Kidney epithelial cell (primary cell): ENCODE measurements around the gene ATP6V0D1. TPM values are rescaled to one million over a fixed set of nuclear protein-coding genes. Genes with fewer than 3 reads are reported as not detected.

ENCODE experiments used
- DNase-seq: peaks from one replicate; pipeline ENCODE4 v3.0.0-alpha.2; 2010; ENCODE audit warnings: low read depth
- H3K27me3 ChIP-seq: 2 replicates; pipeline ENCODE4 v1.6.0; 2011; ENCODE audit warnings: low read length; ENCODE audit not compliant: control insufficient read depth, insufficient read depth
- H3K36me3 ChIP-seq: 2 replicates; pipeline ENCODE4 v1.5.1; 2011; ENCODE audit warnings: low read length; ENCODE audit not compliant: control insufficient read depth, insufficient read depth
- H3K4me3 ChIP-seq: 2 replicates; pipeline ENCODE4 v1.5.1; 2011; ENCODE audit warnings: low read depth, mild to moderate bottlenecking, control low read depth, low read length
- total RNA-seq: library from RNA; depleted of rRNA; stranded (reverse); fragments of >200 nt; gene quantifications from 2 replicates; pipeline ENCODE4 v1.2.3, GENCODE V29; 2015
- TF ChIP-seq, protein P1 (sequence below): IDR thresholded peaks from 2 replicates; pipeline ENCODE4 v1.5.1; 2011; ENCODE audit warnings: mild to moderate bottlenecking, moderate library complexity, low read length, control low read depth, inconsistent platforms; ENCODE audit not compliant: insufficient read depth, poor library complexity, severe bottlenecking

Gene ATP6V0D1
- total RNA-seq, 1 donor from 2014 or later: 157 TPM

DNA sequence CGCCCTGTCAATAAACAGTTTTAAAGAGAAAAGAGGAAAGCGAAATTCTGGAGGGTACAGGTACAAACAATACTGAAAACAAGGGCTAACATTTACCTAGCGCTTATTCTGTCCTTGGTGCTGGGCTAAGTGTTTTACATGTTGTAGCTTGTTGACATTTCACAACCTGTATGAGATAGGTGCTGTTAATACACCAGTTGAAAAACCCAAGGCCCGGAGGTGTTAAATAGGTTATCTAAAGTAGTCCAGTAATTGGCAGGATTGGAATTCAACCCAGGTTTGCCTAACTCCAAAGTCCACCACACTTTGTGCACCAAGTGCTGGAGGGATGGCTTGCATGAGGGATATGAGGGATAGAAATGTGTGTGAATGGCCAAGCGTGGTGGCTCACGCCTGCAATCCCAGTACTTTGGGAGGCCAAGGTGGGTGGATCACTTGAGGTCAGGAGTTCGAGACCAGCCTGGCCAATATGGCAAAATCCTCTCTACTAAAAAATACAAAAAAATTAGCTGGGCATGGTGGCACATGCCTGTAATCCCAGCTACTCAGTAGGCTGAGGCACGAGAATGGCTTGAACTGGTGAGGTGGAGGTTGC is 2.9 kb downstream of the ATP6V0D1 start:
- H3K4me3 ChIP-seq: no peak overlapping the region
- no peaks in the 10 kb centered on the region for H3K36me3 ChIP-seq
- no peak for DNase-seq
- H3K27me3 ChIP-seq: no peaks in the 10 kb centered on the region
- TF ChIP-seq, protein P1, sequence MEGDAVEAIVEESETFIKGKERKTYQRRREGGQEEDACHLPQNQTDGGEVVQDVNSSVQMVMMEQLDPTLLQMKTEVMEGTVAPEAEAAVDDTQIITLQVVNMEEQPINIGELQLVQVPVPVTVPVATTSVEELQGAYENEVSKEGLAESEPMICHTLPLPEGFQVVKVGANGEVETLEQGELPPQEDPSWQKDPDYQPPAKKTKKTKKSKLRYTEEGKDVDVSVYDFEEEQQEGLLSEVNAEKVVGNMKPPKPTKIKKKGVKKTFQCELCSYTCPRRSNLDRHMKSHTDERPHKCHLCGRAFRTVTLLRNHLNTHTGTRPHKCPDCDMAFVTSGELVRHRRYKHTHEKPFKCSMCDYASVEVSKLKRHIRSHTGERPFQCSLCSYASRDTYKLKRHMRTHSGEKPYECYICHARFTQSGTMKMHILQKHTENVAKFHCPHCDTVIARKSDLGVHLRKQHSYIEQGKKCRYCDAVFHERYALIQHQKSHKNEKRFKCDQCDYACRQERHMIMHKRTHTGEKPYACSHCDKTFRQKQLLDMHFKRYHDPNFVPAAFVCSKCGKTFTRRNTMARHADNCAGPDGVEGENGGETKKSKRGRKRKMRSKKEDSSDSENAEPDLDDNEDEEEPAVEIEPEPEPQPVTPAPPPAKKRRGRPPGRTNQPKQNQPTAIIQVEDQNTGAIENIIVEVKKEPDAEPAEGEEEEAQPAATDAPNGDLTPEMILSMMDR: no peak

DNA sequence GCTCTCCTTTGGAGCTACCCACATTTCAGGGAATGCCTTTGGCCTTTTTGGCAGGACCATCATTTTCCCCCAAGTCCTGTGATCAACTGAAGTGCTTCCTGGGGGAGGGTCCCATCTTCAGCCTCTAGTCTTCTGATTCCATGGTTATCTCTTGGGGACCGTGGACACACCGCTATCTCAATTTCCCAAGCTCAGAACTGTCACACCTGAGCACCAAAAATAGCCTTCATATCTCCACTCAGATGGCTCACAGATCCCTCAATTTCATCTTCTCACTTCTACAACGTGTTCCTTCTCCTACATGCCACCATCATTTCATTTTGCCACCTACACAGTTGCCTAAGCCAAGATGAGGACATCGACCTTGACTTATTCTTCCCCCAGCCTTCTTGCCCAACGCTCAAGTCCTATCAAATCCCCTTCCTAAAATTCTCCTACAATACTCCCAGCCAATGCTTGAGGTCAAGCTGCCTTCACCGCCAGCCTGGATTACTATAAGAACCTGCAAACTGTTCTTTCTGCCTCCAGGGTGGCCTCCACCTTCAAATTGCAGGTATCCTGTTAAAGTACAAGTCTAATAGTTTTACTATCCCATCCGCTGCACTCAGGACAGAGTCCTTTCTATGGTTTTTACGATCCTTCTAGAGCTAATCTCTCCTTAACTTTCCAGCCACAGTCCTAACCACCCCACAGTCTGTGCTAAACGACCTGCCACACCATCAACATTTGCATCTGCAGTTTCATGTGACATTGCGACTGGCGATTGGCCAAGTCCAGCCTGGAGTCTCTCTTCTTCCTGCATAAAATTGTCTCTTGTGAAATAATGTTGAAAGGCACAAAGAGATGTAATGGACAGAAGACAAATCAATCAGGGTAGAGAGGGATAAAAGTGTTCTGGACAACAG is 6.2 kb downstream of the ATP6V0D1 start:
- no peak for DNase-seq
- TF ChIP-seq, protein P1: no peak
- no peaks in the 10 kb centered on the region for H3K27me3 ChIP-seq
- H3K36me3 ChIP-seq: no peaks in the 10 kb centered on the region
- no peak overlapping the region for H3K4me3 ChIP-seq

DNA sequence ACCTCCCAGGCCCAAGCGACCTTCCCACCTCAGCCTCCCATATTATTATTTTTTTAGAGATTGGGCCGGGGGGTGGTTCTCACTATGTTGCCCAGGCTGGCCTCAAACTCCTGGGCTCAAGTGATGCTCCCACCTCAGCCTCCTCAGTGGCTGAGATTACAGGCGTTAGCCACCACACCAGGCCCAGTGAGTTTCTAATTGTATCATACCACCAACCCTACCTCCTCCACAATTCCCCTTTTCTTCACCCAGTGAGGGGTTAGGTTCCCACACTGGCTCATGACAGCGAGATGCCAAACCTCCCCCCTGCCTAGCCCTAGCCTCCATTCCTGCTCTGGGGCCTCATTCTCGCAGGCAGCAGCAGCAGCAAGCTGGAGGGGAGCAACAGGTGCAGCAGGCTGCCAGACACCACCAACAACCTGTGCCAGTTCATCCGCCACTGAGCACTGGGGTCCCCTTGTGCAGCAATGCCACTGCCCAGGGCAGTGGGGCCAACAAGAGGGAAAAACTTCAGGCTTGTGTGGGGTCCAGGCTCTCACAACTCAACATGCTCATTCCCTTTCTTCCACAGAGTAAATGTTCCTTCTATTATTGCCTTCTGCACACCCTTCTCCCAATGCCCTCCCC is 9.1 kb downstream of the ATP6V0D1 start:
- H3K36me3 ChIP-seq: no peaks in the 10 kb centered on the region

DNA sequence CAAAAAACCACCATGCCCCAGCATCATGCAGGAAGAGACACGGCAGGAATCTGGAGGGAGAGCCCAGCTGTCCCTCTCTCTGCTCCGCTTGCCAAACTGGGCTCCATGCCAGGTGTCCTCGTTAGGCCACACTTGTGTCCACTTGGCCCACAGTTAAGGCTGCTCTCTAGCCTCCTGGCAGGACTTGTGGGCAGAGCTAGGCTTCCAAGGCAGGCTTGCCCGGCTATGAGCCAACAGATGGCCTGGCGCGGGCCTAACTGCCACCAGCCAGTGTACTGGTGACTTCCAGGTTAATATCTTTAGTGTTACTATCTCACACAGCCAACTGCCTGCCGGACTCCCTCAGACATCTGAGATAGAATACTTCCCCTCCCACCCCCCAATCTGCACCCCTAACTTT is 10.6 kb downstream of the ATP6V0D1 start:
- DNase-seq: no peak
- Histone ChIP-seq H3K4me3 (no peak overlapping the region), H3K27me3 (no peaks in the 10 kb centered on the region), H3K36me3 (no peaks in the 10 kb centered on the region)
- TF ChIP-seq, protein P1: no peak

More for the DNA sequence above, 9.1 kb downstream of the ATP6V0D1 start:
- DNase-seq: no peak
- no peak overlapping the region for H3K4me3 ChIP-seq
- TF ChIP-seq, protein P1: no peak
- no peaks in the 10 kb centered on the region for H3K27me3 ChIP-seq

DNA sequence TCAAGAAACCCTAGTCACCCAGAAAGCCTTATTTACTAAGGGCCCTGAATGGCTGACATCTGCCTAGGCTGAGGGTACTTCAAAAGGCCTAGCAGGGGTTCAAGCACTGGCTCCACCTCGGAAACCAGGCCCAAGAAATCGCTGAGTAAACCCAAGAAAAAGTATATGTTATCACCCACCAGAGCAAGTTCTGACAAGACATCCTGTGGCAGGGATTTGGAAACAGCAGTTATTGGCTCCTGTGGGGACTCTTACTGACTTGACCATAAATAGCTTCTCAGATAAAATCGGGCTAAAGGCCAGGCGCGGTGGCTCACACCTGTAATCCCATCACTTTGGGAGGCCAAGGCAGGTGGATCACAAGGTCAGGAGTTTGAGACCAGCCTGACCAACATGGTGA is 12.2 kb downstream of the ATP6V0D1 start:
- DNase-seq: no peak
- Histone ChIP-seq H3K4me3 (no peak overlapping the region), H3K27me3 (no peaks in the 10 kb centered on the region), H3K36me3 (no peaks in the 10 kb centered on the region)
- TF ChIP-seq, protein P1: no peak
